ENCODE measurements around the gene UBAC2. TPM values are rescaled to one million over a fixed set of nuclear protein-coding genes. Genes with fewer than 3 reads are reported as not detected.

UBAC2 gene
- polyA plus RNA-seq, 4 donors = 92.5 to 113 (median 110) TPM

GRCh38 chr13:99370481-99371275, 170.0 kb downstream of the UBAC2 start:
- DNase-seq (ENCODE audit: low read depth in 4 of 4, low spot score in 3 of 4) = no peak

- DNase-seq (ENCODE audit: low read depth in 4 of 4, low spot score in 3 of 4) = no peak
Observed at GRCh38 chr13:99371956-99372355, 171.3 kb downstream of the UBAC2 start.

GRCh38 chr13:99373436-99373835, 172.8 kb downstream of the UBAC2 start:
- DNase-seq (ENCODE audit: low read depth in 4 of 4, low spot score in 3 of 4) = no peak

- DNase-seq (ENCODE audit: low read depth in 4 of 4, low spot score in 3 of 4) = no peak
Observed at GRCh38 chr13:99374169-99374991, 173.7 kb downstream of the UBAC2 start.

- no peak for DNase-seq (ENCODE audit: low read depth in 4 of 4, low spot score in 3 of 4)
Observed at GRCh38 chr13:99374994-99375737, 174.5 kb downstream of the UBAC2 start.

GRCh38 chr13:99375738-99376080, 175.1 kb downstream of the UBAC2 start:
- DNase-seq (ENCODE audit: low read depth in 4 of 4, low spot score in 3 of 4) = no peak

- no peak for DNase-seq (ENCODE audit: low read depth in 4 of 4, low spot score in 3 of 4)
Observed at GRCh38 chr13:99376132-99376531, 175.5 kb downstream of the UBAC2 start.

GRCh38 chr13:99376924-99377323, 176.3 kb downstream of the UBAC2 start:
- DNase-seq (ENCODE audit: low read depth in 4 of 4, low spot score in 3 of 4) = no peak

- no peak for DNase-seq (ENCODE audit: low read depth in 4 of 4, low spot score in 3 of 4)
Observed at GRCh38 chr13:99377641-99378040, 177.0 kb downstream of the UBAC2 start.

- no peak for DNase-seq (ENCODE audit: low read depth in 4 of 4, low spot score in 3 of 4)
Observed at GRCh38 chr13:99378985-99379733, 178.5 kb downstream of the UBAC2 start.

- no peak for DNase-seq (ENCODE audit: low read depth in 4 of 4, low spot score in 3 of 4)
Observed at GRCh38 chr13:99379856-99380801, 179.5 kb downstream of the UBAC2 start.

GRCh38 chr13:99380921-99381645, 180.4 kb downstream of the UBAC2 start:
- DNase-seq (ENCODE audit: low read depth in 4 of 4, low spot score in 3 of 4) = no peak

GRCh38 chr13:99381766-99382165, 181.1 kb downstream of the UBAC2 start:
- DNase-seq (ENCODE audit: low read depth in 4 of 4, low spot score in 3 of 4) = no peak

- DNase-seq (ENCODE audit: low read depth in 4 of 4, low spot score in 3 of 4) = no peak
Observed at GRCh38 chr13:99382428-99383133, 181.9 kb downstream of the UBAC2 start.

GRCh38 chr13:99383511-99383921, 182.9 kb downstream of the UBAC2 start:
- no peak for DNase-seq (ENCODE audit: low read depth in 4 of 4, low spot score in 3 of 4)

GRCh38 chr13:99383946-99384345, 183.3 kb downstream of the UBAC2 start:
- DNase-seq (ENCODE audit: low read depth in 4 of 4, low spot score in 3 of 4) = no peak

GRCh38 chr13:99384468-99384867, 183.8 kb downstream of the UBAC2 start:
- DNase-seq (ENCODE audit: low read depth in 4 of 4, low spot score in 3 of 4) = no peak

- DNase-seq (ENCODE audit: low read depth in 4 of 4, low spot score in 3 of 4) = no peak
Observed at GRCh38 chr13:99385161-99385560, 184.5 kb downstream of the UBAC2 start.

Data from right renal pelvis (tissue), 4 donors.